Measurements from ENCODE around the gene INF2. TPM values are rescaled to one million over a fixed set of nuclear protein-coding genes. Genes with fewer than 3 reads are reported as not detected.

Gene INF2
- total RNA-seq, 1 experiment from 2014 or later, result 70.9 TPM

GRCh38 chr14:104758981-104759969 is 69.9 kb downstream of the INF2 start:
- ChIA-PET POLR2A (ENCODE audit: low non-redundant PET) (no interaction called here), CTCF (interaction anchor here (1.1 kb wide), 1 partner anchor 9 kb away, joined by 3 read pairs; no protein-coding TSS in a partner anchor)
- intact Hi-C loops (cut with micrococcal nuclease; ENCODE audit: unreplicated experiment), result no loop called here
- no peak overlapping the region for H3K4me3 ChIP-seq (ENCODE audit: low read depth, low read length, poor library complexity, severe bottlenecking)
- no peak overlapping the region for H3K27ac ChIP-seq (ENCODE audit: low read depth, low read length, poor library complexity, severe bottlenecking)
- peaks cover under 1% of the 10 kb centered on the region for H3K4me1 ChIP-seq (ENCODE audit: insufficient read depth, low read length, poor library complexity, severe bottlenecking)
- H3K27me3 ChIP-seq (replicated peaks; ENCODE audit: insufficient read depth, low read depth, low read length, poor library complexity), result no peaks in the 10 kb centered on the region
- no TSS peak for BruUV-seq (replicated peaks)
- no peak for DNase-seq (ENCODE audit: low spot score)
- TF ChIP-seq EZH2 (IDR thresholded peaks at IDR 0.05; ENCODE audit: borderline replicate concordance, low read depth, low read length, poor library complexity, severe bottlenecking), result no peak
- TF ChIP-seq, protein P1, sequence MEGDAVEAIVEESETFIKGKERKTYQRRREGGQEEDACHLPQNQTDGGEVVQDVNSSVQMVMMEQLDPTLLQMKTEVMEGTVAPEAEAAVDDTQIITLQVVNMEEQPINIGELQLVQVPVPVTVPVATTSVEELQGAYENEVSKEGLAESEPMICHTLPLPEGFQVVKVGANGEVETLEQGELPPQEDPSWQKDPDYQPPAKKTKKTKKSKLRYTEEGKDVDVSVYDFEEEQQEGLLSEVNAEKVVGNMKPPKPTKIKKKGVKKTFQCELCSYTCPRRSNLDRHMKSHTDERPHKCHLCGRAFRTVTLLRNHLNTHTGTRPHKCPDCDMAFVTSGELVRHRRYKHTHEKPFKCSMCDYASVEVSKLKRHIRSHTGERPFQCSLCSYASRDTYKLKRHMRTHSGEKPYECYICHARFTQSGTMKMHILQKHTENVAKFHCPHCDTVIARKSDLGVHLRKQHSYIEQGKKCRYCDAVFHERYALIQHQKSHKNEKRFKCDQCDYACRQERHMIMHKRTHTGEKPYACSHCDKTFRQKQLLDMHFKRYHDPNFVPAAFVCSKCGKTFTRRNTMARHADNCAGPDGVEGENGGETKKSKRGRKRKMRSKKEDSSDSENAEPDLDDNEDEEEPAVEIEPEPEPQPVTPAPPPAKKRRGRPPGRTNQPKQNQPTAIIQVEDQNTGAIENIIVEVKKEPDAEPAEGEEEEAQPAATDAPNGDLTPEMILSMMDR (conservative IDR thresholded peaks at IDR 0.05; ENCODE audit: low read depth, low read length), result no peak
- no peaks in the 10 kb centered on the region for H3K9me3 ChIP-seq (ENCODE audit: low read depth, low read length, poor library complexity, severe bottlenecking)
- peaks cover 20% of the 10 kb centered on the region for H3K36me3 ChIP-seq (ENCODE audit: insufficient read depth, low read length, poor library complexity, severe bottlenecking)

GRCh38 chr14:104765517-104765916 is 76.1 kb downstream of the INF2 start:
- intact Hi-C loops (cut with micrococcal nuclease; ENCODE audit: unreplicated experiment), result loop anchor here (5.0 kb wide), 1 partner anchor 282 kb away; no protein-coding TSS in a partner anchor
- Histone ChIP-seq H3K9me3 (ENCODE audit: low read depth, low read length, poor library complexity, severe bottlenecking) (no peaks in the 10 kb centered on the region), H3K27me3 (replicated peaks; ENCODE audit: insufficient read depth, low read depth, low read length, poor library complexity) (no peaks in the 10 kb centered on the region), H3K27ac (ENCODE audit: low read depth, low read length, poor library complexity, severe bottlenecking) (no peak overlapping the region), H3K36me3 (ENCODE audit: insufficient read depth, low read length, poor library complexity, severe bottlenecking) (peaks cover 11% of the 10 kb centered on the region), H3K4me3 (ENCODE audit: low read depth, low read length, poor library complexity, severe bottlenecking) (no peak overlapping the region), H3K4me1 (ENCODE audit: insufficient read depth, low read length, poor library complexity, severe bottlenecking) (peaks cover 5% of the 10 kb centered on the region)
- no peak for DNase-seq (ENCODE audit: low spot score)
- POLR2A ChIA-PET (ENCODE audit: low non-redundant PET), result interaction anchor here (0.6 kb wide), 1 partner anchor 13 kb away, joined by 5 read pairs; the partner anchor contains the start of gene SIVA1
- CTCF ChIA-PET, result no interaction called here
- no TSS peak for BruUV-seq (replicated peaks)
- TF ChIP-seq EZH2 (IDR thresholded peaks at IDR 0.05; ENCODE audit: borderline replicate concordance, low read depth, low read length, poor library complexity, severe bottlenecking), result no peak
- TF ChIP-seq, protein P1 (conservative IDR thresholded peaks at IDR 0.05; ENCODE audit: low read depth, low read length), result no peak

GRCh38 chr14:104766256-104766862 is 76.9 kb downstream of the INF2 start:
- Histone ChIP-seq H3K36me3 (ENCODE audit: insufficient read depth, low read length, poor library complexity, severe bottlenecking) (peaks cover 19% of the 10 kb centered on the region), H3K4me1 (ENCODE audit: insufficient read depth, low read length, poor library complexity, severe bottlenecking) (peaks cover 5% of the 10 kb centered on the region), H3K27ac (ENCODE audit: low read depth, low read length, poor library complexity, severe bottlenecking) (no peak overlapping the region), H3K9me3 (ENCODE audit: low read depth, low read length, poor library complexity, severe bottlenecking) (no peaks in the 10 kb centered on the region), H3K27me3 (replicated peaks; ENCODE audit: insufficient read depth, low read depth, low read length, poor library complexity) (no peaks in the 10 kb centered on the region), H3K4me3 (ENCODE audit: low read depth, low read length, poor library complexity, severe bottlenecking) (no peak overlapping the region)
- no peak for TF ChIP-seq EZH2 (IDR thresholded peaks at IDR 0.05; ENCODE audit: borderline replicate concordance, low read depth, low read length, poor library complexity, severe bottlenecking)
- TF ChIP-seq, protein P1 (conservative IDR thresholded peaks at IDR 0.05; ENCODE audit: low read depth, low read length), result no peak
- CTCF ChIA-PET, result interaction anchor here (0.7 kb wide), 1 partner anchor 170 kb away, joined by 4 read pairs; no protein-coding TSS in a partner anchor
- intact Hi-C loops (cut with micrococcal nuclease; ENCODE audit: unreplicated experiment), result loop anchor here (5.0 kb wide), 1 partner anchor 281 kb away; no protein-coding TSS in a partner anchor
- no peak for DNase-seq (ENCODE audit: low spot score)
- POLR2A ChIA-PET (ENCODE audit: low non-redundant PET), result interaction anchor here (0.6 kb wide), 1 partner anchor 14 kb away, joined by 3 read pairs; no protein-coding TSS in a partner anchor
- BruUV-seq (replicated peaks), result TSS peak; percentile 17
